IMR-90 (cell line): Measurements from ENCODE around the gene VCP. TPM values are rescaled to one million over a fixed set of nuclear protein-coding genes. Genes with fewer than 3 reads are reported as not detected.

ENCODE experiments used
- ATAC-seq: fragments of 200-7000 bp; cut with Tn5 transposase; 2 replicates; pipeline ENCODE4 v1.9.1; 2020; ENCODE audit warnings: low read depth, mild to moderate bottlenecking, moderate library complexity
- BruUV-seq: library from RNA; stranded (reverse); fragments of 400-500 nt; replicated peaks from 2 replicates; lab custom pipeline; 2021; lab: Mats Ljungman, UMichigan
- CTCF ChIA-PET: fragments of 300-600 bp; formaldehyde crosslinking; extraction: SDS; loops from one replicate; lab custom pipeline; 2021; ENCODE audit warnings: antibody characterized with exemption; lab: Yijun Ruan, JAX
- POLR2A ChIA-PET: fragments of 300-600 bp; sonication (Branson Sonifier 250); formaldehyde crosslinking; loops from one replicate; lab custom pipeline; 2022; ENCODE audit warnings: antibody characterized with exemption; ENCODE audit not compliant: unreplicated experiment; lab: Charles Lee
- DNase-seq: peaks from one replicate; pipeline ENCODE4 v3.0.0; 2013
- H2AFZ ChIP-seq: replicated peaks from 2 replicates; pipeline ENCODE3; 2013; ENCODE audit warnings: low read length, mild to moderate bottlenecking; ENCODE audit not compliant: poor library complexity
- H2AK5ac ChIP-seq: 2 replicates; pipeline ENCODE4 v1.6.1; 2013; ENCODE audit warnings: low read depth, low read length, inconsistent platforms
- H2AK9ac ChIP-seq: replicated peaks from 2 replicates; pipeline ENCODE3; 2013; ENCODE audit warnings: mild to moderate bottlenecking, low read depth, low read length, moderate library complexity; ENCODE audit not compliant: poor library complexity
- H2BK120ac ChIP-seq: 2 replicates; pipeline ENCODE4 v1.6.1; 2013; ENCODE audit warnings: low read depth, low read length, inconsistent platforms
- H2BK15ac ChIP-seq: 3 replicates; pipeline ENCODE4 v1.6.1; 2013; ENCODE audit warnings: low read depth, low read length, inconsistent platforms
- H2BK20ac ChIP-seq: 2 replicates; pipeline ENCODE4 v1.6.1; 2013; ENCODE audit warnings: low read depth, mild to moderate bottlenecking, inconsistent platforms, low read length, moderate library complexity
- H2BK5ac ChIP-seq: 2 replicates; pipeline ENCODE4 v1.6.1; 2013; ENCODE audit warnings: mild to moderate bottlenecking, low read depth, low read length, inconsistent platforms; ENCODE audit not compliant: poor library complexity, severe bottlenecking
- H3K14ac ChIP-seq: replicated peaks from 2 replicates; pipeline ENCODE4 v1.6.1; 2013; ENCODE audit warnings: low read depth, low read length, inconsistent platforms
- H3K18ac ChIP-seq: 2 replicates; pipeline ENCODE4 v1.6.1; 2013; ENCODE audit warnings: low read depth, low read length, control low read depth
- H3K23ac ChIP-seq: 2 replicates; pipeline ENCODE4 v1.6.1; 2013; ENCODE audit warnings: low read depth, low read length, inconsistent platforms
- H3K27ac ChIP-seq: 2 replicates; pipeline ENCODE4 v1.5.1; 2013; ENCODE audit warnings: mild to moderate bottlenecking, control low read depth, low read length; ENCODE audit not compliant: insufficient read depth
- H3K27me3 ChIP-seq: 2 replicates; pipeline ENCODE4 v1.6.1; 2013; ENCODE audit warnings: low read length; ENCODE audit not compliant: control insufficient read depth, insufficient read depth
- H3K36me3 ChIP-seq: 2 replicates; pipeline ENCODE4 v1.6.1; 2013; ENCODE audit warnings: low read length, mixed read lengths; ENCODE audit not compliant: control insufficient read depth, insufficient read depth
- H3K4ac ChIP-seq: 2 replicates; pipeline ENCODE4 v1.6.1; 2013; ENCODE audit warnings: low read depth, low read length, inconsistent platforms
- H3K4me1 ChIP-seq: 2 replicates; pipeline ENCODE4 v1.6.1; 2013; ENCODE audit warnings: low read length, mixed read lengths; ENCODE audit not compliant: control insufficient read depth, insufficient read depth
- H3K4me2 ChIP-seq: 2 replicates; pipeline ENCODE4 v1.6.1; 2013; ENCODE audit warnings: low read depth, mild to moderate bottlenecking, control low read depth, low read length, moderate library complexity
- H3K4me3 ChIP-seq: 2 replicates; pipeline ENCODE4 v1.5.1; 2013; ENCODE audit warnings: low read depth, mild to moderate bottlenecking, control low read depth, low read length, moderate library complexity; ENCODE audit not compliant: insufficient read depth
- H3K56ac ChIP-seq: 2 replicates; pipeline ENCODE4 v1.6.1; 2013; ENCODE audit warnings: low read length, inconsistent platforms; ENCODE audit not compliant: insufficient read depth; ENCODE audit errors: extremely low read depth
- H3K79me1 ChIP-seq, 2 experiments: 2 replicates each; pipeline ENCODE4 v1.6.1; 2013; ENCODE audit warnings: low read length in 2 of 2, inconsistent platforms in 1 of 2, low read depth in 1 of 2
- H3K9ac ChIP-seq: 2 replicates; pipeline ENCODE4 v1.6.1; 2013; ENCODE audit warnings: low read depth, low read length, control low read depth
- H3K9me1 ChIP-seq: 2 replicates; pipeline ENCODE4 v1.6.1; 2013; ENCODE audit warnings: low read length, inconsistent platforms; ENCODE audit not compliant: insufficient read depth
- H3K9me3 ChIP-seq: 2 replicates; pipeline ENCODE4 v1.6.1; 2013; ENCODE audit warnings: low read length; ENCODE audit not compliant: control insufficient read depth, insufficient read depth
- H4K20me1 ChIP-seq: 2 replicates; pipeline ENCODE4 v1.6.1; 2013; ENCODE audit warnings: low read length, inconsistent platforms; ENCODE audit not compliant: insufficient read depth
- H4K5ac ChIP-seq: 2 replicates; pipeline ENCODE4 v1.6.1; 2013; ENCODE audit warnings: mild to moderate bottlenecking, low read depth, low read length, control low read depth
- H4K8ac ChIP-seq, 2 experiments: 2 replicates each; pipeline ENCODE4 v1.6.1; 2013; ENCODE audit warnings: low read depth in 2 of 2, low read length in 2 of 2, control low read depth in 1 of 2, inconsistent platforms in 1 of 2
- H4K91ac ChIP-seq: 2 replicates; pipeline ENCODE4 v1.6.1; 2013; ENCODE audit warnings: low read depth, low read length, inconsistent platforms; ENCODE audit not compliant: insufficient read depth
- BHLHE40 ChIP-seq: fragments of 150-350 bp; IDR thresholded peaks from 2 replicates; pipeline ENCODE4 v1.6.1; 2016; ENCODE audit warnings: mild to moderate bottlenecking, low read depth, low read length
- CEBPB ChIP-seq: IDR thresholded peaks from 2 replicates; pipeline ENCODE4 v1.6.1; 2012; ENCODE audit warnings: low read depth, low read length, improper control_type of control experiment
- CHD1 ChIP-seq: IDR thresholded peaks from 2 replicates; pipeline ENCODE4 v1.6.1; 2012; ENCODE audit warnings: low read depth, low read length, improper control_type of control experiment
- CTCF ChIP-seq: conservative IDR thresholded peaks from 2 replicates; pipeline ENCODE4 v1.5.1; 2012; ENCODE audit warnings: mild to moderate bottlenecking, low read depth, low read length, improper control_type of control experiment
- ELK1 ChIP-seq: fragments of 150-350 bp; IDR thresholded peaks from 2 replicates; pipeline ENCODE4 v1.6.1; 2016; ENCODE audit warnings: low read depth, mild to moderate bottlenecking, low read length, moderate library complexity, borderline replicate concordance
- FOS ChIP-seq: fragments of 150-350 bp; IDR thresholded peaks from 2 replicates; pipeline ENCODE4 v1.6.1; 2016; ENCODE audit warnings: low read depth, low read length
- MAFK ChIP-seq: IDR thresholded peaks from 2 replicates; pipeline ENCODE4 v1.6.1; 2012; ENCODE audit warnings: low read depth, low read length, improper control_type of control experiment
- MAZ ChIP-seq: IDR thresholded peaks from 2 replicates; pipeline ENCODE4 v1.6.1; 2012; ENCODE audit warnings: low read depth, mild to moderate bottlenecking, low read length, improper control_type of control experiment, moderate library complexity, borderline replicate concordance
- MXI1 ChIP-seq: IDR thresholded peaks from 2 replicates; pipeline ENCODE4 v1.6.1; 2012; ENCODE audit warnings: low read depth, mild to moderate bottlenecking, low read length, moderate library complexity, borderline replicate concordance
- NFE2L2 ChIP-seq: fragments of 150-350 bp; IDR thresholded peaks from 2 replicates; pipeline ENCODE4 v1.6.1; 2016; ENCODE audit warnings: low read depth, mild to moderate bottlenecking, low read length
- POLR2A ChIP-seq: IDR thresholded peaks from 2 replicates; pipeline ENCODE4 v1.6.1; 2012; ENCODE audit warnings: mild to moderate bottlenecking, low read depth, low read length
- RAD21 ChIP-seq: IDR thresholded peaks from 2 replicates; pipeline ENCODE4 v1.6.1; 2012; ENCODE audit warnings: low read length, improper control_type of control experiment
- RCOR1 ChIP-seq: IDR thresholded peaks from 2 replicates; pipeline ENCODE4 v1.6.1; 2012; ENCODE audit warnings: mild to moderate bottlenecking, low read length, improper control_type of control experiment; ENCODE audit not compliant: insufficient replicate concordance
- RFX5 ChIP-seq: IDR thresholded peaks from 2 replicates; pipeline ENCODE4 v1.8.0; 2012; ENCODE audit warnings: low read depth, mild to moderate bottlenecking, low read length, moderate library complexity
- SMC3 ChIP-seq: fragments of 150-350 bp; IDR thresholded peaks from 2 replicates; pipeline ENCODE4 v1.6.1; 2016; ENCODE audit warnings: low read depth, mild to moderate bottlenecking, antibody characterized with exemption, low read length, moderate library complexity
- USF2 ChIP-seq: fragments of 150-350 bp; IDR thresholded peaks from 2 replicates; pipeline ENCODE4 v1.6.1; 2017; ENCODE audit warnings: mild to moderate bottlenecking, antibody characterized with exemption, low read length, low read depth
- WGBS, 2 experiments: methylation state at CpG; one replicate each; pipeline versions ENCODE4 v1.1.5 to v1.1.7; 2013; ENCODE audit warnings: missing lambda C conversion rate in 2 of 2; ENCODE audit not compliant: insufficient read length in 1 of 2; ENCODE audit errors: extremely low coverage in 2 of 2; 5-methylcytosine and 5-hydroxymethylcytosine counted together
- dilution Hi-C: fragments of 300-500 bp; cut with HindIII; formaldehyde crosslinking; loops from one replicate; pipeline ENCODE4 v1.14.3; 2018; ENCODE audit warnings: low sequenced_read_pairs; ENCODE audit not compliant: unreplicated experiment
- in situ Hi-C: fragments of 300-500 bp; cut with MboI; formaldehyde crosslinking; loops from 3 replicates; pipeline ENCODE4 v1.14.3; 2019; ENCODE audit warnings: low sequenced_read_pairs, inconsistent platforms, mixed read lengths
- intact Hi-C: fragments of 100-400 bp; cut with micrococcal nuclease; formaldehyde crosslinking; loops from 2 replicates; pipeline ENCODE4 v1.10.0; 2022
- polyA plus RNA-seq, 3 experiments: library from polyadenylated mRNA; depleted of rRNA; stranded (reverse); fragments of >200 nt; gene quantifications; 2 replicates each; pipeline ENCODE4 v1.2.3, GENCODE V29; 2012; ENCODE audit warnings: low replicate concordance in 1 of 3
- total RNA-seq: library from RNA; depleted of rRNA; stranded (reverse); fragments of >200 nt; gene quantifications from 2 replicates; pipeline ENCODE4 v1.2.3, GENCODE V29; 2012

Gene VCP
- total and polyA plus RNA-seq, 2 of the 4 experiments (the other 2 are of a cell fraction), result 292 to 516 TPM

GRCh38 chr9:35105571-35106342, 33.3 kb upstream of the VCP start:
- Histone ChIP-seq H3K9me3 (no peaks in the 10 kb centered on the region), H2AK5ac (no peak overlapping the region), H3K36me3 (peaks cover 42% of the 10 kb centered on the region), H3K27me3 (no peaks in the 10 kb centered on the region), H2BK15ac (no peak overlapping the region), H2AK9ac (no peak overlapping the region), H3K27ac (no peak overlapping the region), H4K20me1 (peaks cover 9% of the 10 kb centered on the region; the same call in 1 of the 2 replicates), H3K9ac (no peak overlapping the region), H3K18ac (no peak overlapping the region), H4K8ac (no peak overlapping the region), H3K56ac (no peak overlapping the region), H3K4me3 (no peak overlapping the region), H3K4me1 (peaks cover 15% of the 10 kb centered on the region), H4K5ac (no peak overlapping the region), H3K23ac (no peak overlapping the region), H3K4me2 (no peak overlapping the region), H4K91ac (no peak overlapping the region), H2BK120ac (no peak overlapping the region), H3K9me1 (peaks cover 29% of the 10 kb centered on the region), H3K4ac (no peak overlapping the region), H3K14ac (no peak overlapping the region), H3K79me1 (peaks cover 28 to 48% of the 10 kb centered on the region in 2 experiments), H2BK5ac (no peak overlapping the region), H2BK20ac (no peak overlapping the region), H2AFZ (no peak overlapping the region)
- WGBS, 2 experiments, result 100% methylated on average over 2 of the region's 13 CpGs; no CpG with 5 or more reads in 1 of the 2 experiments
- no TSS peak for BruUV-seq
- TF ChIP-seq MAFK, result no peak
- TF ChIP-seq CTCF, result no peak
- no peak for TF ChIP-seq RFX5
- no peak for TF ChIP-seq RCOR1
- TF ChIP-seq MXI1, result no peak
- no peak for TF ChIP-seq MAZ
- TF ChIP-seq POLR2A, result no peak
- TF ChIP-seq CHD1, result no peak
- no peak for TF ChIP-seq FOS
- TF ChIP-seq SMC3, result no peak
- no peak for TF ChIP-seq RAD21
- no peak for TF ChIP-seq NFE2L2
- no peak for TF ChIP-seq BHLHE40
- no peak for TF ChIP-seq CEBPB
- no peak for TF ChIP-seq USF2
- TF ChIP-seq ELK1, result no peak
- intact Hi-C loops (no loop called here), in situ Hi-C loops (no loop called here), dilution Hi-C loops (no loop called here)
- POLR2A ChIA-PET, result no interaction called here
- ATAC-seq (no peak), DNase-seq (no peak)
- CTCF ChIA-PET, result no interaction called here
